DND-41 (cell line): Measurements from ENCODE around the gene NT5C1B.

Experiments used
- EZH2 ChIP-seq: IDR thresholded peaks from 3 replicates; pipeline ENCODE4 v1.6.1; 2012; ENCODE audit warnings: borderline replicate concordance, low read depth, mild to moderate bottlenecking, moderate library complexity, low read length, inconsistent platforms; ENCODE audit not compliant: severe bottlenecking
- TF ChIP-seq, protein P1 (sequence below): IDR thresholded peaks from 2 replicates; pipeline ENCODE4 v1.5.1; 2012; ENCODE audit warnings: borderline replicate concordance, low read length, moderate library complexity, mild to moderate bottlenecking; ENCODE audit not compliant: poor library complexity, severe bottlenecking; ENCODE audit errors: extremely low read depth

DNA sequence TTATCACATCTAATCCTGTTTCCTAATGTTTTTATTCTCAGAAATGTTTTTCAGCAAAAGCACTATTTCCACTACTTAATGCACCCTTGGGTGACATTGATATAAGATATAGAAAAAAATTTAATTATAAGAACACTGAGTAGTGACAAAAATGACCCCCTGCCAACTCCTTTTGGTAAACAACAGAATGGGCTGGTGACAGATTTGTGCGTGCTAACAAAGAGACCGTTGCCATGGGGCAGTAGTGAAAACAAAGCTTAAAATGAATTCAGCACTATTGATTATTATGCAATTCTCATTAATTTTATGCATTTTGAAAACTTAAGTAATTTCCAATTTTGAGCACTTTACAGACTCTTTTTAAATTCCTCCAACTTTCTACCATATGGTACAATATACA is 62.0 kb downstream of the NT5C1B start:
- TF ChIP-seq, protein P1, sequence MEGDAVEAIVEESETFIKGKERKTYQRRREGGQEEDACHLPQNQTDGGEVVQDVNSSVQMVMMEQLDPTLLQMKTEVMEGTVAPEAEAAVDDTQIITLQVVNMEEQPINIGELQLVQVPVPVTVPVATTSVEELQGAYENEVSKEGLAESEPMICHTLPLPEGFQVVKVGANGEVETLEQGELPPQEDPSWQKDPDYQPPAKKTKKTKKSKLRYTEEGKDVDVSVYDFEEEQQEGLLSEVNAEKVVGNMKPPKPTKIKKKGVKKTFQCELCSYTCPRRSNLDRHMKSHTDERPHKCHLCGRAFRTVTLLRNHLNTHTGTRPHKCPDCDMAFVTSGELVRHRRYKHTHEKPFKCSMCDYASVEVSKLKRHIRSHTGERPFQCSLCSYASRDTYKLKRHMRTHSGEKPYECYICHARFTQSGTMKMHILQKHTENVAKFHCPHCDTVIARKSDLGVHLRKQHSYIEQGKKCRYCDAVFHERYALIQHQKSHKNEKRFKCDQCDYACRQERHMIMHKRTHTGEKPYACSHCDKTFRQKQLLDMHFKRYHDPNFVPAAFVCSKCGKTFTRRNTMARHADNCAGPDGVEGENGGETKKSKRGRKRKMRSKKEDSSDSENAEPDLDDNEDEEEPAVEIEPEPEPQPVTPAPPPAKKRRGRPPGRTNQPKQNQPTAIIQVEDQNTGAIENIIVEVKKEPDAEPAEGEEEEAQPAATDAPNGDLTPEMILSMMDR = no peak
- TF ChIP-seq EZH2 = no peak
